CD4-positive, alpha-beta T cell (primary cell): ENCODE data around the gene HIVEP3. TPM values are rescaled to one million over a fixed set of nuclear protein-coding genes. Genes with fewer than 3 reads are reported as not detected.

Experiments
- ATAC-seq: fragments of 200-7000 bp; cut with Tn5 transposase; one replicate; pipeline ENCODE4 v1.10.0; 2022; ENCODE audit warnings: mild to moderate bottlenecking; ENCODE audit not compliant: poor library complexity
- CTCF ChIA-PET: fragments of 350-600 bp; sonication (Branson Sonifier 250); formaldehyde crosslinking; loops from one replicate; lab custom pipeline; 2021; ENCODE audit warnings: antibody characterized with exemption, inconsistent platforms; lab: Charles Lee
- POLR2A ChIA-PET: fragments of 350-600 bp; sonication (Branson Sonifier 250); formaldehyde crosslinking; loops from one replicate; lab custom pipeline; 2021; ENCODE audit warnings: antibody characterized with exemption, inconsistent platforms; lab: Charles Lee
- DNase-seq, 14 experiments: peaks; one replicate each; pipeline ENCODE4 v3.0.0-alpha.2; 2013 to 2020; ENCODE audit warnings: mixed read lengths in 2 of 14
- H3K27ac ChIP-seq, 2 donors: one replicate each; pipeline versions ENCODE4 v1.5.1 to v1.7.0; 2013; ENCODE audit warnings: low read length in 2 of 2, low read depth in 1 of 2, mild to moderate bottlenecking in 1 of 2
- H3K27me3 ChIP-seq, 2 experiments: 1 replicate in 1 of 2; 2 replicates in 1 of 2; pipeline versions ENCODE4 v1.6.1 to v1.7.0; 2013; ENCODE audit warnings: low read length in 2 of 2, control low read depth in 1 of 2, mild to moderate bottlenecking in 1 of 2, moderate library complexity in 1 of 2; ENCODE audit not compliant: insufficient read depth in 2 of 2, control insufficient read depth in 1 of 2
- H3K36me3 ChIP-seq: one replicate; pipeline ENCODE4 v1.6.1; 2013; ENCODE audit warnings: low read length, control low read depth; ENCODE audit not compliant: insufficient read depth
- H3K4me1 ChIP-seq: one replicate; pipeline ENCODE4 v1.6.1; 2013; ENCODE audit warnings: low read length, control low read depth; ENCODE audit not compliant: insufficient read depth
- H3K4me3 ChIP-seq: one replicate; pipeline ENCODE4 v1.5.1; 2013; ENCODE audit warnings: mild to moderate bottlenecking, low read length, moderate library complexity
- H3K9me3 ChIP-seq, 2 experiments: 1 replicate in 1 of 2; 2 replicates in 1 of 2; pipeline versions ENCODE4 v1.6.1 to v1.7.0; 2013; ENCODE audit warnings: low read length in 2 of 2, mild to moderate bottlenecking in 2 of 2, control low read depth in 1 of 2, moderate library complexity in 1 of 2; ENCODE audit not compliant: control insufficient read depth in 1 of 2, insufficient read depth in 1 of 2
- H3K27ac Mint-ChIP-seq: one replicate; pipeline ENCODE4 v1.8.0; 2020; ENCODE audit warnings: mixed read lengths
- H3K27me3 Mint-ChIP-seq: one replicate; pipeline ENCODE4 v1.8.0; 2021; ENCODE audit warnings: mixed read lengths
- H3K36me3 Mint-ChIP-seq: one replicate; pipeline ENCODE4 v1.8.0; 2021; ENCODE audit warnings: low read depth, mixed read lengths
- H3K4me1 Mint-ChIP-seq: one replicate; pipeline ENCODE4 v1.8.0; 2021; ENCODE audit warnings: low read depth, mixed read lengths
- H3K4me3 Mint-ChIP-seq: one replicate; pipeline ENCODE4 v1.8.0; 2020; ENCODE audit warnings: mild to moderate bottlenecking, mixed read lengths
- H3K9me3 Mint-ChIP-seq: one replicate; pipeline ENCODE4 v1.8.0; 2020; ENCODE audit warnings: mixed read lengths
- intact Hi-C, 2 experiments: fragments of 100-400 bp; cut with DNase I in 1 of 2; cut with micrococcal nuclease in 1 of 2; formaldehyde crosslinking; loops; one replicate each; pipeline versions ENCODE4 v1.15.1 to v1.9.0; 2023 to 2025; cut with DNase I, micrococcal nuclease
- total RNA-seq, 174 experiments: library from RNA in 2 of 174; stranded (reverse) in 2 of 174; gene quantifications; one replicate each; pipeline ENCODE4 v1.2.3 and lab custom pipeline; 2021 to 2026
- TF ChIP-seq, protein P1 (sequence below): fragments of 200-600 bp; IDR thresholded peaks from one replicate; pipeline ENCODE4 v1.8.0; 2022; ENCODE audit warnings: antibody characterized with exemption, mild to moderate bottlenecking

The HIVEP3 gene
- total RNA-seq, 2 experiments from 2014 or later: 5.1 to 5.4 TPM

DNA sequence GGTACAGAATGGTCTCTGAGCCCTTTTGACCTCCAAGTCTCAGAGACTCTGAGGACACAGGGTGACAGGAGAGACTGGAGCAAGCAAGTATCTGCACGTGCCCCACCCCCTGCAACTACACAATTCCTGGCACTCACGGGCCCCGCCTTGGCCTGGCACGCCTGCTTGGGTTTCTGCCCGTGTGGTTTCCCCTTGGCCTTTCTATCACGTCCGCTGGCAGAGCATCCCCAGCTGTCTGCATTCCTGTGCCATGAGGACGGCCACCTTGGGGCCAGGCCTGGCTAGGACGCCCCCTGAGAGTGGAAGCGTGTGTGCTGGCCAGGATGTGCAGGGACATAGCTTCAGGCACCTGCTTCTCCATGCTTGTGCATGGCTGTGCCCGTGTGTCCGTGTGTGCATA lies 419.9 kb downstream of the HIVEP3 start:
- no peaks in the 10 kb centered on the region for H3K9me3 Mint-ChIP-seq
- H3K4me1 Mint-ChIP-seq: peaks cover 4% of the 10 kb centered on the region
- ChIA-PET POLR2A (no interaction called here), CTCF (no interaction called here)
- no peak overlapping the region for H3K27ac Mint-ChIP-seq
- TF ChIP-seq, protein P1, sequence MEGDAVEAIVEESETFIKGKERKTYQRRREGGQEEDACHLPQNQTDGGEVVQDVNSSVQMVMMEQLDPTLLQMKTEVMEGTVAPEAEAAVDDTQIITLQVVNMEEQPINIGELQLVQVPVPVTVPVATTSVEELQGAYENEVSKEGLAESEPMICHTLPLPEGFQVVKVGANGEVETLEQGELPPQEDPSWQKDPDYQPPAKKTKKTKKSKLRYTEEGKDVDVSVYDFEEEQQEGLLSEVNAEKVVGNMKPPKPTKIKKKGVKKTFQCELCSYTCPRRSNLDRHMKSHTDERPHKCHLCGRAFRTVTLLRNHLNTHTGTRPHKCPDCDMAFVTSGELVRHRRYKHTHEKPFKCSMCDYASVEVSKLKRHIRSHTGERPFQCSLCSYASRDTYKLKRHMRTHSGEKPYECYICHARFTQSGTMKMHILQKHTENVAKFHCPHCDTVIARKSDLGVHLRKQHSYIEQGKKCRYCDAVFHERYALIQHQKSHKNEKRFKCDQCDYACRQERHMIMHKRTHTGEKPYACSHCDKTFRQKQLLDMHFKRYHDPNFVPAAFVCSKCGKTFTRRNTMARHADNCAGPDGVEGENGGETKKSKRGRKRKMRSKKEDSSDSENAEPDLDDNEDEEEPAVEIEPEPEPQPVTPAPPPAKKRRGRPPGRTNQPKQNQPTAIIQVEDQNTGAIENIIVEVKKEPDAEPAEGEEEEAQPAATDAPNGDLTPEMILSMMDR: no peak
- Histone ChIP-seq H3K27me3 (peaks cover 10 to 18% of the 10 kb centered on the region in 2 experiments), H3K4me1 (peaks cover 14% of the 10 kb centered on the region), H3K27ac (no peak overlapping the region), H3K9me3 (peaks cover 0 to 3% of the 10 kb centered on the region in 2 experiments), H3K4me3 (no peak overlapping the region), H3K36me3 (no peaks in the 10 kb centered on the region)
- peaks cover 27% of the 10 kb centered on the region for H3K27me3 Mint-ChIP-seq
- no peak for ATAC-seq
- intact Hi-C loops: no loop called here
- H3K4me3 Mint-ChIP-seq: no peak overlapping the region
- H3K36me3 Mint-ChIP-seq: no peaks in the 10 kb centered on the region
- DNase-seq: no peak

DNA sequence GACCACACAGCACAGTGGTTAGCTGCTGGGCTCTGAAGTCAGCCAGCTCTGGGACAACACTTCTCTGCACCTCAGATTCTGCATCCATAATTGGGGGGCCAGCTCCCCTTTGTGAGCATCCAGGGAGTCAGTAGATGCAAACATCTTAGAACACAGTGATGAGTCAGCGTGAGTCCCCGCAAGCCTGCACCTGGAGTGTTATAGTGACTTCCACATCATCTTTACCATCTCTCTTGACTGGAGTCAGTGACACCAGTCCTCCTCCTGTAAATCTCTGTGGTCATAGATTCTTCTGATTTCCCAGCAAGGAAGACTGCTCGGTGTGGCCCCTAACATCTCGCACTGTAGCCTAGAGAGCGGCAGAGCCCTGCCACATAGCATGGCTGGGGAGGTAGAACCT lies 420.3 kb downstream of the HIVEP3 start:
- Mint-ChIP-seq H3K9me3 (no peaks in the 10 kb centered on the region), H3K27ac (no peak overlapping the region), H3K27me3 (peaks cover 27% of the 10 kb centered on the region), H3K4me3 (no peak overlapping the region), H3K36me3 (no peaks in the 10 kb centered on the region), H3K4me1 (peaks cover 4% of the 10 kb centered on the region)
- ATAC-seq: no peak
- TF ChIP-seq, protein P1: no peak
- ChIA-PET POLR2A (no interaction called here), CTCF (no interaction called here)
- peaks cover 10 to 18% of the 10 kb centered on the region in 2 experiments for H3K27me3 ChIP-seq
- DNase-seq: no peak
- no peak overlapping the region for H3K4me3 ChIP-seq
- no peak overlapping the region for H3K27ac ChIP-seq
- intact Hi-C loops: no loop called here
- no peaks in the 10 kb centered on the region for H3K36me3 ChIP-seq
- peaks cover 0 to 3% of the 10 kb centered on the region in 2 experiments for H3K9me3 ChIP-seq
- H3K4me1 ChIP-seq: peaks cover 14% of the 10 kb centered on the region

DNA sequence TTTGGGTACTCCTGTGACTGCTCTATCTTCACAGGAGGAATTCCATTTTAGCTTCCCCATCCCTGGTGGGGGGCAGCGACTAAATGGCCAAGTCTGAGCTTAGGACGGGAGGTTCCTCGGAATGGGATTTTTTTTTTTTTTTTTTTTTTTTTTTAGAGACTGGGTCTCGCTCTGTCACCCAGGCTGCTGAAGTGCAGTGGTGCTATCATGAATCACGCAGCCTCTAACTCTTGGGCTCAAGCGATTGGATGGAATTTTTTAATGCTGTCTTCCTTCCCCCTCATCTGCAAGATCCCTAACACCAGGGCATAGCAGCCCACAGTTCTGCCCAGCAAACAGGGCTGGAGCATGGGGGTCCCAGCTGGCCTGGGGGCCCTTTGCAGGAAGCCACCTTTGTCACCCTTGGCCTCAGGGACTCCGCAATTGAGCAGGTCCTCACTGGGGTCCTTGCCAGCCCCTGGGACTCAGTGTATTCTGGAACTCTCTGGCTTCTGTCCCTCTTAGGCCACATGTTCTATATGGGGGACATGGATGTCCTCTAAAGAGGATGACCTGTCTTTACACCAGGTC lies 421.2 kb downstream of the HIVEP3 start:
- Histone ChIP-seq H3K27me3 (peaks cover 10 to 18% of the 10 kb centered on the region in 2 experiments), H3K36me3 (no peaks in the 10 kb centered on the region), H3K4me3 (no peak overlapping the region), H3K4me1 (peaks cover 14% of the 10 kb centered on the region), H3K9me3 (peaks cover 0 to 3% of the 10 kb centered on the region in 2 experiments), H3K27ac (no peak overlapping the region)
- peaks cover 31% of the 10 kb centered on the region for H3K27me3 Mint-ChIP-seq
- POLR2A ChIA-PET: no interaction called here
- no peaks in the 10 kb centered on the region for H3K36me3 Mint-ChIP-seq
- no peak overlapping the region for H3K27ac Mint-ChIP-seq
- intact Hi-C loops: no loop called here
- peaks cover 4% of the 10 kb centered on the region for H3K4me1 Mint-ChIP-seq
- no peaks in the 10 kb centered on the region for H3K9me3 Mint-ChIP-seq
- no peak overlapping the region for H3K4me3 Mint-ChIP-seq
- ATAC-seq (no peak), DNase-seq (no peak)
- CTCF ChIA-PET: no interaction called here
- TF ChIP-seq, protein P1: no peak
